ENCODE results near the gene PBLD. TPM values are rescaled to one million over a fixed set of nuclear protein-coding genes. Genes with fewer than 3 reads are reported as not detected.
"Not testable (repeated sequence)": the region's sequence is repeated elsewhere in the genome, so short reads cannot be mapped to it uniquely, and the experiment has no call there.

The PBLD gene
- polyA plus RNA-seq, 1 donor = 293 TPM

GRCh38 chr10:68251625-68252495 lies 80.9 kb downstream of the PBLD start:
- Histone ChIP-seq H3K27ac (ENCODE audit: low read length) (no peak overlapping the region), H3K36me3 (ENCODE audit: control insufficient read depth, insufficient read depth, low read length) (no peaks in the 10 kb centered on the region), H3K9me3 (ENCODE audit: control insufficient read depth, low read depth, low read length) (no peaks in the 10 kb centered on the region), H3K4me1 (ENCODE audit: control insufficient read depth, insufficient read depth, low read length) (no peaks in the 10 kb centered on the region), H3K4me3 (ENCODE audit: low read length) (no peak overlapping the region), H3K27me3 (ENCODE audit: control insufficient read depth, insufficient read depth, low read length) (no peaks in the 10 kb centered on the region)
- WGBS (ENCODE audit: insufficient coverage, low lambda C conversion rate) = no CpG with 5 or more reads among the region's 5 CpGs
- DNase-seq = no peak

GRCh38 chr10:68251151-68251550 lies 81.6 kb downstream of the PBLD start:
- H3K27ac ChIP-seq (ENCODE audit: low read length) = no peak overlapping the region
- no peak overlapping the region for H3K4me3 ChIP-seq (ENCODE audit: low read length)
- no CpG with 5 or more reads among the region's 7 CpGs for WGBS (ENCODE audit: insufficient coverage, low lambda C conversion rate)
- H3K9me3 ChIP-seq (ENCODE audit: control insufficient read depth, low read depth, low read length) = no peaks in the 10 kb centered on the region
- H3K4me1 ChIP-seq (ENCODE audit: control insufficient read depth, insufficient read depth, low read length) = no peaks in the 10 kb centered on the region
- H3K36me3 ChIP-seq (ENCODE audit: control insufficient read depth, insufficient read depth, low read length) = no peaks in the 10 kb centered on the region
- no peak for DNase-seq
- no peaks in the 10 kb centered on the region for H3K27me3 ChIP-seq (ENCODE audit: control insufficient read depth, insufficient read depth, low read length)

GRCh38 chr10:68249297-68249696 lies 83.4 kb downstream of the PBLD start:
- Histone ChIP-seq H3K36me3 (ENCODE audit: control insufficient read depth, insufficient read depth, low read length) (no peaks in the 10 kb centered on the region), H3K9me3 (ENCODE audit: control insufficient read depth, low read depth, low read length) (no peaks in the 10 kb centered on the region), H3K4me3 (ENCODE audit: low read length) (no peak overlapping the region), H3K27ac (ENCODE audit: low read length) (no peak overlapping the region), H3K4me1 (ENCODE audit: control insufficient read depth, insufficient read depth, low read length) (no peaks in the 10 kb centered on the region), H3K27me3 (ENCODE audit: control insufficient read depth, insufficient read depth, low read length) (no peaks in the 10 kb centered on the region)
- WGBS (ENCODE audit: insufficient coverage, low lambda C conversion rate) = 100% methylated on average over 1 of the region's 4 CpGs
- no peak for DNase-seq

GRCh38 chr10:68247931-68248330 lies 84.8 kb downstream of the PBLD start:
- DNase-seq = no peak
- WGBS (ENCODE audit: insufficient coverage, low lambda C conversion rate) = 80% methylated on average over 1 of the region's 6 CpGs
- Histone ChIP-seq H3K4me1 (ENCODE audit: control insufficient read depth, insufficient read depth, low read length) (no peaks in the 10 kb centered on the region), H3K27me3 (ENCODE audit: control insufficient read depth, insufficient read depth, low read length) (no peaks in the 10 kb centered on the region), H3K27ac (ENCODE audit: low read length) (no peak overlapping the region), H3K36me3 (ENCODE audit: control insufficient read depth, insufficient read depth, low read length) (no peaks in the 10 kb centered on the region), H3K4me3 (ENCODE audit: low read length) (no peak overlapping the region), H3K9me3 (ENCODE audit: control insufficient read depth, low read depth, low read length) (no peaks in the 10 kb centered on the region)

- H3K27me3 ChIP-seq (ENCODE audit: control insufficient read depth, insufficient read depth, low read length); H3K4me3 ChIP-seq (ENCODE audit: low read length); H3K36me3 ChIP-seq (ENCODE audit: control insufficient read depth, insufficient read depth, low read length); H3K27ac ChIP-seq (ENCODE audit: low read length); DNase-seq; H3K4me1 ChIP-seq (ENCODE audit: control insufficient read depth, insufficient read depth, low read length); H3K9me3 ChIP-seq (ENCODE audit: control insufficient read depth, low read depth, low read length): not testable (repeated sequence)
- WGBS (ENCODE audit: insufficient coverage, low lambda C conversion rate) = no CpG with 5 or more reads among the region's 7 CpGs
These were observed 86.3 kb downstream of the PBLD start for GRCh38 chr10:68246397-68246796.

- no CpG with 5 or more reads among the region's 2 CpGs for WGBS (ENCODE audit: insufficient coverage, low lambda C conversion rate)
- Histone ChIP-seq H3K27me3 (ENCODE audit: control insufficient read depth, insufficient read depth, low read length) (no peaks in the 10 kb centered on the region), H3K36me3 (ENCODE audit: control insufficient read depth, insufficient read depth, low read length) (no peaks in the 10 kb centered on the region), H3K4me3 (ENCODE audit: low read length) (no peak overlapping the region), H3K4me1 (ENCODE audit: control insufficient read depth, insufficient read depth, low read length) (no peaks in the 10 kb centered on the region), H3K9me3 (ENCODE audit: control insufficient read depth, low read depth, low read length) (no peaks in the 10 kb centered on the region), H3K27ac (ENCODE audit: low read length) (no peak overlapping the region)
- no peak for DNase-seq
These were observed 90.7 kb downstream of the PBLD start for GRCh38 chr10:68242051-68242450.

GRCh38 chr10:68239596-68240150 lies 93.1 kb downstream of the PBLD start:
- no peak overlapping the region for H3K27ac ChIP-seq (ENCODE audit: low read length)
- no peaks in the 10 kb centered on the region for H3K36me3 ChIP-seq (ENCODE audit: control insufficient read depth, insufficient read depth, low read length)
- WGBS (ENCODE audit: insufficient coverage, low lambda C conversion rate) = no CpG with 5 or more reads among the region's 5 CpGs
- no peaks in the 10 kb centered on the region for H3K9me3 ChIP-seq (ENCODE audit: control insufficient read depth, low read depth, low read length)
- no peak for DNase-seq
- H3K4me1 ChIP-seq (ENCODE audit: control insufficient read depth, insufficient read depth, low read length) = no peaks in the 10 kb centered on the region
- H3K4me3 ChIP-seq (ENCODE audit: low read length) = no peak overlapping the region
- H3K27me3 ChIP-seq (ENCODE audit: control insufficient read depth, insufficient read depth, low read length) = no peaks in the 10 kb centered on the region

- Histone ChIP-seq H3K27me3 (ENCODE audit: control insufficient read depth, insufficient read depth, low read length) (no peaks in the 10 kb centered on the region), H3K36me3 (ENCODE audit: control insufficient read depth, insufficient read depth, low read length) (no peaks in the 10 kb centered on the region), H3K4me3 (ENCODE audit: low read length) (no peak overlapping the region), H3K9me3 (ENCODE audit: control insufficient read depth, low read depth, low read length) (no peaks in the 10 kb centered on the region), H3K4me1 (ENCODE audit: control insufficient read depth, insufficient read depth, low read length) (no peaks in the 10 kb centered on the region), H3K27ac (ENCODE audit: low read length) (no peak overlapping the region)
- WGBS (ENCODE audit: insufficient coverage, low lambda C conversion rate) = no CpG with 5 or more reads among the region's 5 CpGs
- DNase-seq = no peak
These were observed 93.7 kb downstream of the PBLD start for GRCh38 chr10:68239069-68239468.

GRCh38 chr10:68238371-68238770 lies 94.4 kb downstream of the PBLD start:
- Histone ChIP-seq H3K27ac (ENCODE audit: low read length) (no peak overlapping the region), H3K36me3 (ENCODE audit: control insufficient read depth, insufficient read depth, low read length) (no peaks in the 10 kb centered on the region), H3K4me1 (ENCODE audit: control insufficient read depth, insufficient read depth, low read length) (no peaks in the 10 kb centered on the region), H3K9me3 (ENCODE audit: control insufficient read depth, low read depth, low read length) (no peaks in the 10 kb centered on the region), H3K4me3 (ENCODE audit: low read length) (no peak overlapping the region), H3K27me3 (ENCODE audit: control insufficient read depth, insufficient read depth, low read length) (no peaks in the 10 kb centered on the region)
- no CpG with 5 or more reads among the region's 6 CpGs for WGBS (ENCODE audit: insufficient coverage, low lambda C conversion rate)
- no peak for DNase-seq

GRCh38 chr10:68237173-68237572 lies 95.6 kb downstream of the PBLD start:
- no peaks in the 10 kb centered on the region for H3K36me3 ChIP-seq (ENCODE audit: control insufficient read depth, insufficient read depth, low read length)
- peaks cover under 1% of the 10 kb centered on the region for H3K4me1 ChIP-seq (ENCODE audit: control insufficient read depth, insufficient read depth, low read length)
- no peak for DNase-seq
- H3K9me3 ChIP-seq (ENCODE audit: control insufficient read depth, low read depth, low read length) = no peaks in the 10 kb centered on the region
- H3K4me3 ChIP-seq (ENCODE audit: low read length) = no peak overlapping the region
- H3K27me3 ChIP-seq (ENCODE audit: control insufficient read depth, insufficient read depth, low read length) = no peaks in the 10 kb centered on the region
- no peak overlapping the region for H3K27ac ChIP-seq (ENCODE audit: low read length)
- WGBS (ENCODE audit: insufficient coverage, low lambda C conversion rate) = 100% methylated on average over 3 of the region's 3 CpGs

- no peaks in the 10 kb centered on the region for H3K27me3 ChIP-seq (ENCODE audit: control insufficient read depth, insufficient read depth, low read length)
- H3K36me3 ChIP-seq (ENCODE audit: control insufficient read depth, insufficient read depth, low read length) = no peaks in the 10 kb centered on the region
- no peak for DNase-seq
- H3K4me3 ChIP-seq (ENCODE audit: low read length) = no peak overlapping the region
- peaks cover 3% of the 10 kb centered on the region for H3K4me1 ChIP-seq (ENCODE audit: control insufficient read depth, insufficient read depth, low read length)
- no peak overlapping the region for H3K27ac ChIP-seq (ENCODE audit: low read length)
- H3K9me3 ChIP-seq (ENCODE audit: control insufficient read depth, low read depth, low read length) = no peaks in the 10 kb centered on the region
These were observed 97.1 kb downstream of the PBLD start for GRCh38 chr10:68235581-68235980.
